IMR-90 (cell line): Measurements from ENCODE around the gene NACC1. TPM values are rescaled to one million over a fixed set of nuclear protein-coding genes. Genes with fewer than 3 reads are reported as not detected.

Experiments used
- ATAC-seq: fragments of 200-7000 bp; cut with Tn5 transposase; 2 replicates; pipeline ENCODE4 v1.9.1; 2020; ENCODE audit warnings: low read depth, mild to moderate bottlenecking, moderate library complexity
- BruUV-seq: library from RNA; stranded (reverse); fragments of 400-500 nt; replicated peaks from 2 replicates; lab custom pipeline; 2021; lab: Mats Ljungman, UMichigan
- CTCF ChIA-PET: fragments of 300-600 bp; formaldehyde crosslinking; extraction: SDS; loops from one replicate; lab custom pipeline; 2021; ENCODE audit warnings: antibody characterized with exemption; lab: Yijun Ruan, JAX
- POLR2A ChIA-PET: fragments of 300-600 bp; sonication (Branson Sonifier 250); formaldehyde crosslinking; loops from one replicate; lab custom pipeline; 2022; ENCODE audit warnings: antibody characterized with exemption; ENCODE audit not compliant: unreplicated experiment; lab: Charles Lee
- DNase-seq: peaks from one replicate; pipeline ENCODE4 v3.0.0; 2013
- H2AFZ ChIP-seq: replicated peaks from 2 replicates; pipeline ENCODE3; 2013; ENCODE audit warnings: low read length, mild to moderate bottlenecking; ENCODE audit not compliant: poor library complexity
- H2AK5ac ChIP-seq: 2 replicates; pipeline ENCODE4 v1.6.1; 2013; ENCODE audit warnings: low read depth, low read length, inconsistent platforms
- H2AK9ac ChIP-seq: replicated peaks from 2 replicates; pipeline ENCODE3; 2013; ENCODE audit warnings: mild to moderate bottlenecking, low read depth, low read length, moderate library complexity; ENCODE audit not compliant: poor library complexity
- H2BK120ac ChIP-seq: 2 replicates; pipeline ENCODE4 v1.6.1; 2013; ENCODE audit warnings: low read depth, low read length, inconsistent platforms
- H2BK15ac ChIP-seq: 3 replicates; pipeline ENCODE4 v1.6.1; 2013; ENCODE audit warnings: low read depth, low read length, inconsistent platforms
- H2BK20ac ChIP-seq: 2 replicates; pipeline ENCODE4 v1.6.1; 2013; ENCODE audit warnings: low read depth, mild to moderate bottlenecking, inconsistent platforms, low read length, moderate library complexity
- H2BK5ac ChIP-seq: 2 replicates; pipeline ENCODE4 v1.6.1; 2013; ENCODE audit warnings: mild to moderate bottlenecking, low read depth, low read length, inconsistent platforms; ENCODE audit not compliant: poor library complexity, severe bottlenecking
- H3K14ac ChIP-seq: replicated peaks from 2 replicates; pipeline ENCODE4 v1.6.1; 2013; ENCODE audit warnings: low read depth, low read length, inconsistent platforms
- H3K18ac ChIP-seq: 2 replicates; pipeline ENCODE4 v1.6.1; 2013; ENCODE audit warnings: low read depth, low read length, control low read depth
- H3K23ac ChIP-seq: 2 replicates; pipeline ENCODE4 v1.6.1; 2013; ENCODE audit warnings: low read depth, low read length, inconsistent platforms
- H3K27ac ChIP-seq: 2 replicates; pipeline ENCODE4 v1.5.1; 2013; ENCODE audit warnings: mild to moderate bottlenecking, control low read depth, low read length; ENCODE audit not compliant: insufficient read depth
- H3K27me3 ChIP-seq: 2 replicates; pipeline ENCODE4 v1.6.1; 2013; ENCODE audit warnings: low read length; ENCODE audit not compliant: control insufficient read depth, insufficient read depth
- H3K36me3 ChIP-seq: 2 replicates; pipeline ENCODE4 v1.6.1; 2013; ENCODE audit warnings: low read length, mixed read lengths; ENCODE audit not compliant: control insufficient read depth, insufficient read depth
- H3K4ac ChIP-seq: 2 replicates; pipeline ENCODE4 v1.6.1; 2013; ENCODE audit warnings: low read depth, low read length, inconsistent platforms
- H3K4me1 ChIP-seq: 2 replicates; pipeline ENCODE4 v1.6.1; 2013; ENCODE audit warnings: low read length, mixed read lengths; ENCODE audit not compliant: control insufficient read depth, insufficient read depth
- H3K4me2 ChIP-seq: 2 replicates; pipeline ENCODE4 v1.6.1; 2013; ENCODE audit warnings: low read depth, mild to moderate bottlenecking, control low read depth, low read length, moderate library complexity
- H3K4me3 ChIP-seq: 2 replicates; pipeline ENCODE4 v1.5.1; 2013; ENCODE audit warnings: low read depth, mild to moderate bottlenecking, control low read depth, low read length, moderate library complexity; ENCODE audit not compliant: insufficient read depth
- H3K56ac ChIP-seq: 2 replicates; pipeline ENCODE4 v1.6.1; 2013; ENCODE audit warnings: low read length, inconsistent platforms; ENCODE audit not compliant: insufficient read depth; ENCODE audit errors: extremely low read depth
- H3K79me1 ChIP-seq, 2 experiments: 2 replicates each; pipeline ENCODE4 v1.6.1; 2013; ENCODE audit warnings: low read length in 2 of 2, inconsistent platforms in 1 of 2, low read depth in 1 of 2
- H3K9ac ChIP-seq: 2 replicates; pipeline ENCODE4 v1.6.1; 2013; ENCODE audit warnings: low read depth, low read length, control low read depth
- H3K9me1 ChIP-seq: 2 replicates; pipeline ENCODE4 v1.6.1; 2013; ENCODE audit warnings: low read length, inconsistent platforms; ENCODE audit not compliant: insufficient read depth
- H3K9me3 ChIP-seq: 2 replicates; pipeline ENCODE4 v1.6.1; 2013; ENCODE audit warnings: low read length; ENCODE audit not compliant: control insufficient read depth, insufficient read depth
- H4K20me1 ChIP-seq: 2 replicates; pipeline ENCODE4 v1.6.1; 2013; ENCODE audit warnings: low read length, inconsistent platforms; ENCODE audit not compliant: insufficient read depth
- H4K5ac ChIP-seq: 2 replicates; pipeline ENCODE4 v1.6.1; 2013; ENCODE audit warnings: mild to moderate bottlenecking, low read depth, low read length, control low read depth
- H4K8ac ChIP-seq, 2 experiments: 2 replicates each; pipeline ENCODE4 v1.6.1; 2013; ENCODE audit warnings: low read depth in 2 of 2, low read length in 2 of 2, control low read depth in 1 of 2, inconsistent platforms in 1 of 2
- H4K91ac ChIP-seq: 2 replicates; pipeline ENCODE4 v1.6.1; 2013; ENCODE audit warnings: low read depth, low read length, inconsistent platforms; ENCODE audit not compliant: insufficient read depth
- BHLHE40 ChIP-seq: fragments of 150-350 bp; IDR thresholded peaks from 2 replicates; pipeline ENCODE4 v1.6.1; 2016; ENCODE audit warnings: mild to moderate bottlenecking, low read depth, low read length
- MAFK ChIP-seq: IDR thresholded peaks from 2 replicates; pipeline ENCODE4 v1.6.1; 2012; ENCODE audit warnings: low read depth, low read length, improper control_type of control experiment
- MAZ ChIP-seq: IDR thresholded peaks from 2 replicates; pipeline ENCODE4 v1.6.1; 2012; ENCODE audit warnings: low read depth, mild to moderate bottlenecking, low read length, improper control_type of control experiment, moderate library complexity, borderline replicate concordance
- MXI1 ChIP-seq: IDR thresholded peaks from 2 replicates; pipeline ENCODE4 v1.6.1; 2012; ENCODE audit warnings: low read depth, mild to moderate bottlenecking, low read length, moderate library complexity, borderline replicate concordance
- RFX5 ChIP-seq: IDR thresholded peaks from 2 replicates; pipeline ENCODE4 v1.8.0; 2012; ENCODE audit warnings: low read depth, mild to moderate bottlenecking, low read length, moderate library complexity
- WGBS, 2 experiments: methylation state at CpG; one replicate each; pipeline versions ENCODE4 v1.1.5 to v1.1.7; 2013; ENCODE audit warnings: missing lambda C conversion rate in 2 of 2; ENCODE audit not compliant: insufficient read length in 1 of 2; ENCODE audit errors: extremely low coverage in 2 of 2; 5-methylcytosine and 5-hydroxymethylcytosine counted together
- dilution Hi-C: fragments of 300-500 bp; cut with HindIII; formaldehyde crosslinking; loops from one replicate; pipeline ENCODE4 v1.14.3; 2018; ENCODE audit warnings: low sequenced_read_pairs; ENCODE audit not compliant: unreplicated experiment
- in situ Hi-C: fragments of 300-500 bp; cut with MboI; formaldehyde crosslinking; loops from 3 replicates; pipeline ENCODE4 v1.14.3; 2019; ENCODE audit warnings: low sequenced_read_pairs, inconsistent platforms, mixed read lengths
- intact Hi-C: fragments of 100-400 bp; cut with micrococcal nuclease; formaldehyde crosslinking; loops from 2 replicates; pipeline ENCODE4 v1.10.0; 2022
- polyA plus RNA-seq, 3 experiments: library from polyadenylated mRNA; depleted of rRNA; stranded (reverse); fragments of >200 nt; gene quantifications; 2 replicates each; pipeline ENCODE4 v1.2.3, GENCODE V29; 2012; ENCODE audit warnings: low replicate concordance in 1 of 3
- total RNA-seq: library from RNA; depleted of rRNA; stranded (reverse); fragments of >200 nt; gene quantifications from 2 replicates; pipeline ENCODE4 v1.2.3, GENCODE V29; 2012
- TF ChIP-seq, protein P1 (sequence below): fragments of 150-350 bp; IDR thresholded peaks from 2 replicates; pipeline ENCODE4 v1.6.1; 2016; ENCODE audit warnings: low read depth, mild to moderate bottlenecking, low read length, moderate library complexity, borderline replicate concordance
- TF ChIP-seq, protein P2 (sequence below): fragments of 150-350 bp; IDR thresholded peaks from 2 replicates; pipeline ENCODE4 v1.6.1; 2017; ENCODE audit warnings: mild to moderate bottlenecking, antibody characterized with exemption, low read length, low read depth

Gene NACC1
- total and polyA plus RNA-seq, 2 of the 4 experiments (the other 2 are of a cell fraction), result 42.5 to 181 TPM

DNA sequence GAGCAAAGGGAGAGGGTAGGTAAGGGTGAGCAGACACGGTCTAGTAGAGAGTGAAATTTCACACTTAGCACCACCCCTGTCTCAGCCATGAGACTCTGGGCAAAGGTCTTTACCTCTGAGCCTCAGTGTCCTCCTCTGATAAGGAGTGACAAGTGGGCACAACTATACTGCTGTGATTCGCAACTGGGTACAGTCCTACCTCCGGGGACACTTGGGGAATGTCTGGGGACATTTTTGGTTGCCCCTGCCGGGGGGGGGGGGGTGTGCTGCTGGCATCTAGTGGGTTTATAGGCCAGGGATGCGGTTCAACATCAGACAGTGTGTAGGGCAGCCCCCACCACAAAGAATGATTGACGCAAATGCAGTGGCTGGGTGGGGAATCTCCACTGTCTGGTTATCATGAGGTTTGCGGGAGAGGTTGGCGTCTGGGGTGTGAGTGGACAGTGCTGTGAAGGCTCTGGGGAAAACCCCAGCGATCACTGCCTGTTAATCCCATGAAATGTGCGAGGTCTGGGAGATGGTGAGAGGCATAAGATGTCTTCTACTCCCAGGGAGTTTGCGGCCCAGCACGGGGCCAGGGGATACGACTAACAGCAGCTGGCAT lies 4.3 kb downstream of the NACC1 start:
- intact Hi-C loops, result no loop called here
- Histone ChIP-seq H4K20me1 (peaks cover 79% of the 10 kb centered on the region), H3K56ac (no peak overlapping the region), H2AK9ac (no peak overlapping the region), H2BK15ac (no peak overlapping the region), H2BK20ac (no peak overlapping the region), H3K4me3 (no peak overlapping the region), H2AFZ (no peak overlapping the region), H2BK120ac (no peak overlapping the region), H4K8ac (no peak overlapping the region), H3K18ac (no peak overlapping the region), H2AK5ac (no peak overlapping the region; the same call in 1 of the 2 replicates), H4K91ac (no peak overlapping the region), H3K27me3 (no peaks in the 10 kb centered on the region), H2BK5ac (no peak overlapping the region), H3K79me1 (peaks cover 7 to 79% of the 10 kb centered on the region in 2 experiments; a peak in 3 of 4 replicates), H3K4me2 (no peak overlapping the region), H3K9me1 (peaks cover 30% of the 10 kb centered on the region), H3K9ac (no peak overlapping the region), H3K9me3 (no peaks in the 10 kb centered on the region), H3K14ac (no peak overlapping the region), H4K5ac (no peak overlapping the region), H3K36me3 (peaks cover 20% of the 10 kb centered on the region), H3K23ac (no peak overlapping the region), H3K4ac (no peak overlapping the region), H3K27ac (no peak overlapping the region), H3K4me1 (peaks cover 22% of the 10 kb centered on the region)
- CTCF ChIA-PET, result no interaction called here
- TF ChIP-seq MAFK (no peak), MAZ (0 out of 2 replicates have a peak, but pooled peaks have one; percentile 4), MXI1 (no peak), BHLHE40 (no peak), RFX5 (no peak)
- TF ChIP-seq, protein P1, sequence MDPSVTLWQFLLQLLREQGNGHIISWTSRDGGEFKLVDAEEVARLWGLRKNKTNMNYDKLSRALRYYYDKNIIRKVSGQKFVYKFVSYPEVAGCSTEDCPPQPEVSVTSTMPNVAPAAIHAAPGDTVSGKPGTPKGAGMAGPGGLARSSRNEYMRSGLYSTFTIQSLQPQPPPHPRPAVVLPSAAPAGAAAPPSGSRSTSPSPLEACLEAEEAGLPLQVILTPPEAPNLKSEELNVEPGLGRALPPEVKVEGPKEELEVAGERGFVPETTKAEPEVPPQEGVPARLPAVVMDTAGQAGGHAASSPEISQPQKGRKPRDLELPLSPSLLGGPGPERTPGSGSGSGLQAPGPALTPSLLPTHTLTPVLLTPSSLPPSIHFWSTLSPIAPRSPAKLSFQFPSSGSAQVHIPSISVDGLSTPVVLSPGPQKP, result no peak
- TF ChIP-seq, protein P2, sequence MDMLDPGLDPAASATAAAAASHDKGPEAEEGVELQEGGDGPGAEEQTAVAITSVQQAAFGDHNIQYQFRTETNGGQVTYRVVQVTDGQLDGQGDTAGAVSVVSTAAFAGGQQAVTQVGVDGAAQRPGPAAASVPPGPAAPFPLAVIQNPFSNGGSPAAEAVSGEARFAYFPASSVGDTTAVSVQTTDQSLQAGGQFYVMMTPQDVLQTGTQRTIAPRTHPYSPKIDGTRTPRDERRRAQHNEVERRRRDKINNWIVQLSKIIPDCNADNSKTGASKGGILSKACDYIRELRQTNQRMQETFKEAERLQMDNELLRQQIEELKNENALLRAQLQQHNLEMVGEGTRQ, result no peak
- ATAC-seq (no peak), DNase-seq (no peak)
- WGBS, 2 experiments, result 90% methylated on average over 4 of the region's 13 CpGs; no CpG with 5 or more reads in 1 of the 2 experiments
- in situ Hi-C loops, result no loop called here
- dilution Hi-C loops, result no loop called here
- POLR2A ChIA-PET, result no interaction called here
- BruUV-seq, result no TSS peak
